H1 (cell line): Measurements from ENCODE around the gene PPM1F.

ENCODE experiments used
- BRCA1 ChIP-seq: IDR thresholded peaks from 2 replicates; pipeline ENCODE4 v1.6.1; 2012; ENCODE audit warnings: low read depth, low read length, improper control_type of control experiment
- CTCF ChIP-seq, 3 experiments: IDR thresholded peaks; 1 replicate in 2 of 3; 2 replicates in 1 of 3; pipeline versions ENCODE4 v1.5.1 to v1.6.1; 2011; ENCODE audit warnings: low read length in 3 of 3, mild to moderate bottlenecking in 3 of 3, inconsistent platforms in 2 of 3, low read depth in 1 of 3, moderate library complexity in 1 of 3; ENCODE audit not compliant: insufficient read depth in 1 of 3; ENCODE audit errors: control extremely low read depth in 1 of 3
- EGR1 ChIP-seq: IDR thresholded peaks from 2 replicates; pipeline ENCODE4 v1.6.1; 2011; ENCODE audit warnings: low read depth, low read length, borderline replicate concordance
- EP300 ChIP-seq, 2 experiments: IDR thresholded peaks; 1 replicate in 1 of 2; 2 replicates in 1 of 2; pipeline ENCODE4 v1.6.1; 2011 to 2012; ENCODE audit warnings: low read depth in 2 of 2, low read length in 2 of 2, mild to moderate bottlenecking in 2 of 2, borderline replicate concordance in 1 of 2, inconsistent platforms in 1 of 2, moderate library complexity in 1 of 2
- EZH2 ChIP-seq: fragments of 200-600 bp; sonication (generic); IDR thresholded peaks from 2 replicates; pipeline ENCODE4 v1.7.1; 2012; ENCODE audit warnings: low read depth, mild to moderate bottlenecking, moderate library complexity, low read length, inconsistent platforms; ENCODE audit not compliant: severe bottlenecking
- GABPA ChIP-seq: IDR thresholded peaks from 2 replicates; pipeline ENCODE4 v1.6.1; 2011; ENCODE audit warnings: mild to moderate bottlenecking, low read length, moderate library complexity, borderline replicate concordance; ENCODE audit not compliant: insufficient read depth
- HDAC6 ChIP-seq: IDR thresholded peaks from one replicate; pipeline ENCODE4 v1.7.1; 2012; ENCODE audit warnings: low read depth, mild to moderate bottlenecking, inconsistent platforms, low read length, moderate library complexity
- MAFK ChIP-seq: IDR thresholded peaks from 2 replicates; pipeline ENCODE4 v1.6.1; 2012; ENCODE audit warnings: low read depth, mild to moderate bottlenecking, improper control_type of control experiment, low read length
- POLR2A ChIP-seq, 2 experiments: IDR thresholded peaks; 1 replicate in 1 of 2; 2 replicates in 1 of 2; pipeline ENCODE4 v1.6.1; 2011; ENCODE audit warnings: low read depth in 2 of 2, low read length in 2 of 2, mild to moderate bottlenecking in 2 of 2; ENCODE audit errors: control extremely low read depth in 1 of 2
- POLR2AphosphoS5 ChIP-seq: IDR thresholded peaks from 2 replicates; pipeline ENCODE4 v1.6.1; 2011; ENCODE audit warnings: low read depth, low read length
- TBP ChIP-seq: IDR thresholded peaks from 2 replicates; pipeline ENCODE4 v1.6.1; 2011; ENCODE audit warnings: low read depth, low read length, improper control_type of control experiment
- USF2 ChIP-seq: IDR thresholded peaks from 2 replicates; pipeline ENCODE4 v1.6.1; 2011; ENCODE audit warnings: low read length, improper control_type of control experiment
- ZNF274 ChIP-seq: IDR thresholded peaks from 2 replicates; pipeline ENCODE4 v1.7.0; 2012; ENCODE audit warnings: low read length, borderline replicate concordance; ENCODE audit errors: extremely low read depth

GRCh38 chr22:21921729-21922128 lies 30.9 kb downstream of the PPM1F start:
- no peak for TF ChIP-seq USF2
- no peak for TF ChIP-seq POLR2A (IDR thresholded peaks at IDR 0.05; ENCODE audit: control extremely low read depth in 1 of 2, low read depth in 2 of 2, low read length in 2 of 2)
- TF ChIP-seq CTCF (IDR thresholded peaks at IDR 0.05; ENCODE audit: control extremely low read depth in 1 of 3, insufficient read depth in 1 of 3, low read depth in 1 of 3, low read length in 3 of 3): 0 out of 4 replicates have a peak, but pooled peaks of 1 of the 3 experiments have one; percentile 1
- no peak for TF ChIP-seq MAFK
- TF ChIP-seq EGR1: no peak
- no peak for TF ChIP-seq HDAC6
- no peak for TF ChIP-seq ZNF274
- no peak for TF ChIP-seq BRCA1
- no peak for TF ChIP-seq POLR2AphosphoS5
- no peak for TF ChIP-seq GABPA
- TF ChIP-seq TBP: no peak
- no peak for TF ChIP-seq EZH2
- peak in 1 of 2 experiments; percentile 71; a peak in 1 of 3 replicates for TF ChIP-seq EP300 (IDR thresholded peaks at IDR 0.05; ENCODE audit: borderline replicate concordance in 1 of 2, low read depth in 2 of 2, low read length in 2 of 2)
